Coronary artery (tissue), 2 donors: Measurements from ENCODE around the gene GABBR1.

ENCODE experiments used
- DNase-seq: peaks from one replicate; pipeline ENCODE4 v3.0.0-alpha.2; 2017; ENCODE audit warnings: low spot score
- H3K27ac ChIP-seq, 2 donors: fragments of 200-600 bp; sonication (generic); one replicate each; pipeline ENCODE4 v1.5.1; 2016 to 2019
- H3K4me3 ChIP-seq: fragments of 200-600 bp; sonication (generic); 2 replicates; pipeline ENCODE4 v1.5.1; 2016; ENCODE audit warnings: mild to moderate bottlenecking, moderate library complexity
- TF ChIP-seq, protein P1 (sequence below): fragments of 200-600 bp; sonication (generic); IDR thresholded peaks from one replicate; pipeline ENCODE4 v1.5.1; 2019; ENCODE audit warnings: antibody characterized with exemption

Gene GABBR1

DNA sequence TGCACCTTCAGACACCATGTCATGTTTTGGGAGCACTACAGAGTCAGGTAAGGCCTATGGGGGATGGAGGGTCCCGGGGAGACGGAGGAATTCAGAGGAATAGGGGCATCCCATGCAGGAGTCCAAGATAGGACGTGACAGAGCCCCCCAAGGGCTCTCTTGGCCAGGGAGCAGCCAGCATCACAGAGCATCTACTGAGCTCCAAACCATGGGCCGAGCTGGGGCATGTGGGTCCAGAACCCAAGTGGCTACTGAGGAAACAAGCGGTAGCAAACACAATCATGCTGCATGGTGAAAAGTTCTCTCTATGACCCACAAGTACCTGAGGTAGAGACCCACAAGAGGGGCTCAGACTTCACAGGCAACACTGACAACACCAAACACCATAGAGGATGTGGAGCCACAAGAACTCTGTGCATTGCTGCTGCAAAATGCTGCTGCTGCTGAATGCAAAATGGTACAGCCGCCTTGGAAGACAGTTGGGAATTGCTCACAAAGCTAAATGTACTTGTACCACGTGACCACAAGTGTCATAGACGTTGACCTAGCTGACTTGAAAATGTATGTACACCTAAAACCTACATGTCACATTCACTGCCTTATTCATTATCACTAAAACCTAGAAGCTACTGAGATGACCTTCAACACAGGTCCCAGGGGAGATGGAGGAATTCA, 111.8 kb downstream of the GABBR1 start:
- DNase-seq = no peak
- TF ChIP-seq, protein P1, sequence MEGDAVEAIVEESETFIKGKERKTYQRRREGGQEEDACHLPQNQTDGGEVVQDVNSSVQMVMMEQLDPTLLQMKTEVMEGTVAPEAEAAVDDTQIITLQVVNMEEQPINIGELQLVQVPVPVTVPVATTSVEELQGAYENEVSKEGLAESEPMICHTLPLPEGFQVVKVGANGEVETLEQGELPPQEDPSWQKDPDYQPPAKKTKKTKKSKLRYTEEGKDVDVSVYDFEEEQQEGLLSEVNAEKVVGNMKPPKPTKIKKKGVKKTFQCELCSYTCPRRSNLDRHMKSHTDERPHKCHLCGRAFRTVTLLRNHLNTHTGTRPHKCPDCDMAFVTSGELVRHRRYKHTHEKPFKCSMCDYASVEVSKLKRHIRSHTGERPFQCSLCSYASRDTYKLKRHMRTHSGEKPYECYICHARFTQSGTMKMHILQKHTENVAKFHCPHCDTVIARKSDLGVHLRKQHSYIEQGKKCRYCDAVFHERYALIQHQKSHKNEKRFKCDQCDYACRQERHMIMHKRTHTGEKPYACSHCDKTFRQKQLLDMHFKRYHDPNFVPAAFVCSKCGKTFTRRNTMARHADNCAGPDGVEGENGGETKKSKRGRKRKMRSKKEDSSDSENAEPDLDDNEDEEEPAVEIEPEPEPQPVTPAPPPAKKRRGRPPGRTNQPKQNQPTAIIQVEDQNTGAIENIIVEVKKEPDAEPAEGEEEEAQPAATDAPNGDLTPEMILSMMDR = no peak
- Histone ChIP-seq H3K27ac (no peak overlapping the region), H3K4me3 (no peak overlapping the region)

DNA sequence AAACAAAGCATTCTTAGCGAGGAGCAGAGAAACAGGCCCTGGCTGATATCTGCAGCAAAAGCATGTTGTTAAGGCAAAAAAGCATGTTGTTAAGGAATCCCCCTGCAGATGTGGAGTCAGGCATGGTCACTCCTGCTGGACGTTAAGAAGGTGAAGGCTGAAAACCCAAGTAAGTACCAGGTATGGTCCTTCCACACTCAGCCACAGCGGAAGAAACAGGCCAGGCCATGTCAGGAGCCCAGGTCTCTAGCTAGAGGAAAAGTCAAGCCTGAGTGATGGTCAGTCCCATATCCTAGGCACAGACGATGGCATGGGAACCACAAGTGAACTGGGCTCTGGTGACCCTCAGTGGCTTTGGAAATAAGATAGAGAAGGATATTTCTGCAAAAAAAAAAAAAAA, 112.8 kb downstream of the GABBR1 start:
- TF ChIP-seq, protein P1 = no peak
- Histone ChIP-seq H3K4me3 (no peak overlapping the region), H3K27ac (no peak overlapping the region)
- no peak for DNase-seq

DNA sequence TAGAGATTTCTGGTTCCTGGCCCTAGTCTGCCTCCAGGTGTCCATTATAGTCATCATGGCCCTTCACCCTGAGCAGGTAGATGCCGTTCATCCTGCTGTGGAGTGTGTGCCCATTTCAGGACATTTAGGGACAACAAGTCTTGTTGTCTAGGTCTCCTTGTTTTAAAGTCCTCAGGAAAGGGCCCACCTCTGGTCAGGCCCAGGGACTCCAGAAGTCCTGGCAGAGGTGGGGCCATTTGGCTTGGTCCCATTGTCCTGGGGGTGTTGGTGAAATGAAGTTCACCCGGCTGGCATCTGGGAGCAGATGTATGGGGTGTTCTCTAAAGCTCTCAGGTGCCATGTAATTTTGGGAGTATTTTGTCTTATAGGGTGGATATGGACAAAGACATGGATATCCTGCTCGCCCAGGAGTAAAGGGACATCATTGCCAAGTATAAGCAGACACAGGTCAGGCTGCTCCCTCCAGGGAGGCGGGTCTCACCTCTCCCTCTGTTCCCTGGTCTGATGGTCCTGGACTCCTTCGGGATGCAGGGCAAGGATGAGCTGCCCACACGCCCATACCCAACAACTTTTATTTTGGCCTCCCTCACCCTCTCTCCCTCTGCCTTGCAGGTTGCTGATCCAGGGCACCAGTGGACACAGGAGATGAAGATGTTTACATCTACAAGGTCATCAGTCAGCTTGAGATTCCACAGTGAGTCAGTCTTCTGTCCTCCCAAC, 113.5 kb downstream of the GABBR1 start:
- no peak overlapping the region for H3K4me3 ChIP-seq
- TF ChIP-seq, protein P1 = no peak
- no peak overlapping the region for H3K27ac ChIP-seq
- no peak for DNase-seq

DNA sequence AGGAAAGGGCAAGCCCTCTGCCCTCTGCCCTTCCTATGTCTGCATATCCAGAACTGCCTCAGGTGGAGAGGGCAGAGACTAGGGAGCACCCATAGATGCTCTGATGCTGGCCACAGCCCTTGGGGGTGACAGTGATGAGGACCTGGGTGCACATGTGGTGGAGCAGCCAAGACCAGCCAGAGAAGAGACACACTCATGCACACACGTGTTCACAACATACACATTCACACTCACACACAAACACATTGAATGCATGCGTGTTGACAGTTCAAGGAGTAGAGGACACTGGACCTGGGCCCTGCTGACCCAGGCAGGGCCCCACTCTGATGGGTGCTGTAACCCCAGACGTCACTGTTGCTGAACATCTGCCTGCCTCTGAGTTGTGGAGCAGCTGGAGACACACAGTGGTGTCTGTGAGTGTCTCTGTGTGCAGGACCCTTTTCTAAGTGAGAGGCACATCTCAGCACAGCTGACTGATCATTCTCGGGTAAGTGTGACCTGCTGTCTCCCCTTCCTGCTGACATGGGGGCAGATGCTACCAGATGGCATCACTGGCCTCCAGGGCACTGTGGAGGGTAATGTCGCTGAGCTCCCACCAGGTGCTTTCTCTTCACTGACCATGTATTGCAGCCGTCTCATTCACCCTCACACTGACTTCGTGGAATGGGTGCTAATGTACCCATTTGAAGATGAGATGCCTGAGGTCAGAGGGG, 115.1 kb downstream of the GABBR1 start:
- no peak overlapping the region for H3K27ac ChIP-seq
- H3K4me3 ChIP-seq = no peak overlapping the region
- no peak for DNase-seq
- TF ChIP-seq, protein P1 = no peak

DNA sequence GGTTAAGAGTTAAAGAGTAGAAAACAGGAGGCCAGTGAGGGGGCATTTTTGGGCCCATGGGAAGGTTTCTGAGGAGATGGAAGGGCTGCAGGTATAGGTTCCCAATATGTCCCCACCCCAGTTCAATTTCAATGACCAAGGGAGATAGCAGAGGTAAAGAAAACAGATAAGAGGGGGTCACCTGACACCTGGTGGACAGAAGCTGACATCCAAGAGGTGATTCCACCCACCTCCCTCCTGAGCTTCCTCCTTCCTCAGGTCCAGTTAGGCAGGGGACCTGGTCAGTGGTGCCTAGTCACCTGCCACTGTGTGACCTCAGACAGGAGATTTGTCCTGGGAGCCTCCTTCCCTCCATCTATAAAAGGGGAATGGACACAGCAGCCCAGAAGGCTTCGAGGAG, 115.7 kb downstream of the GABBR1 start:
- TF ChIP-seq, protein P1 = no peak
- Histone ChIP-seq H3K27ac (no peak overlapping the region), H3K4me3 (no peak overlapping the region)
- DNase-seq = no peak

DNA sequence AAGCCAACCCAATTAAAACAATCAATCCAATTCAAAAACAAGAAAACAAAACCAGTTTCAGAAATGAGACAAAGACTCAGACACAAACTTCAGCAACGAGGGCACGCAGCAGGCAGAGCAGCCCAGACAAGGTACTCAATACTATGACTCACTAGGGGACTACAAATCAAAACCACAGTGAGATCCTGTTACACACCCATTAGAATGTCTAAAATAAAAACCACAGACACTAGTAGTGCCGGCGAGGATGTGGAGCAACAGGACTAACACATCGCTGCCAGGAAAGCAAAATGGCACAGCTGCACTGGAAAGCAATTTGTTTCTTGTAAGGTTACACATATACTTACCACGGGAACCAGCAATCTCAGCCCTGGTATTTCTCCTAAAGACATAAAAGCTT, 116.9 kb downstream of the GABBR1 start:
- DNase-seq = no peak
- Histone ChIP-seq H3K27ac (no peak overlapping the region), H3K4me3 (no peak overlapping the region)
- TF ChIP-seq, protein P1 = no peak
